Smooth muscle cell of bladder (primary cell): Measurements from ENCODE around the gene PSENEN. TPM values are rescaled to one million over a fixed set of nuclear protein-coding genes. Genes with fewer than 3 reads are reported as not detected.

Experiments
- total RNA-seq: library from RNA; depleted of rRNA; stranded (reverse); fragments of >200 nt; gene quantifications from 2 replicates; pipeline ENCODE4 v1.2.3, GENCODE V29; 2014

Gene PSENEN
- 13.5 and 14.0 TPM in 2 replicates for total RNA-seq

GRCh38 chr19:35745328-35746086 lies at the start of gene PSENEN, which contains the start of gene U2AF1L4:
PSENEN (plus strand) TSS chr19:35745651; CDS start chr19:35745931, 280 bp downstream.
U2AF1L4 (minus strand) TSS chr19:35745418; CDS start chr19:35745391, 27 bp downstream.

GRCh38 chr19:35704218-35704617 lies 41.2 kb upstream of the PSENEN start, which contains the start of gene ZBTB32:
ZBTB32 (plus strand) TSS chr19:35704558; CDS start chr19:35714627, 10,069 bp downstream.

GRCh38 chr19:35717665-35718344 lies 27.6 kb upstream of the PSENEN start, which contains the start of gene KMT2B:
KMT2B (plus strand) TSS chr19:35718003; CDS start chr19:35718019, 16 bp downstream.

GRCh38 chr19:35742121-35742724 lies 3.2 kb upstream of the PSENEN start, which contains the start of gene IGFLR1:
IGFLR1 (minus strand) TSS chr19:35742452; CDS start chr19:35741180, 1,272 bp downstream.

GRCh38 chr19:35748106-35749020 lies 2.9 kb downstream of the PSENEN start, which contains the start of gene LIN37:
LIN37 (plus strand) TSS chr19:35748576; CDS start chr19:35748725, 149 bp downstream.

GRCh38 chr19:35756377-35757230 lies 11.2 kb downstream of the PSENEN start, which contains the start of gene HSPB6:
HSPB6 (minus strand) TSS chr19:35757029; CDS start chr19:35757008, 21 bp downstream.

GRCh38 chr19:35757749-35758608 lies 12.5 kb downstream of the PSENEN start, which contains the start of gene PROSER3:
PROSER3 (plus strand) TSS chr19:35758176; CDS start chr19:35758216, 40 bp downstream.

GRCh38 chr19:35775298-35776101 lies 30.0 kb downstream of the PSENEN start, which contains the start of gene ARHGAP33:
ARHGAP33 (plus strand) TSS chr19:35775564; CDS start chr19:35775659, 95 bp downstream.

Other genes with a start within 250 kb of the PSENEN start
- 4.0 and 18.3 TPM in 2 replicates for gene DMKN, start 232.0 kb upstream of the PSENEN start, total RNA-seq
- 2.1 and 9.3 TPM in 2 replicates for gene SBSN, start 217.3 kb upstream of the PSENEN start, total RNA-seq
- not detected in 2 replicates for gene GAPDHS, start 212.2 kb upstream of the PSENEN start, total RNA-seq
- 81.8 and 120 TPM in 2 replicates for gene TMEM147, start 200.0 kb upstream of the PSENEN start, total RNA-seq
- gene ATP4A, start 182.0 kb upstream of the PSENEN start, total RNA-seq: not detected in 2 replicates
- not detected in 2 replicates for gene PMIS2, start 159.5 kb upstream of the PSENEN start, total RNA-seq
- gene HAUS5, start 132.9 kb upstream of the PSENEN start, total RNA-seq: 3.0 and 3.5 TPM in 2 replicates
- gene RBM42, start 116.6 kb upstream of the PSENEN start, total RNA-seq: 33.4 and 34.0 TPM in 2 replicates
- 0.18 and 0.28 TPM in 2 replicates for gene ETV2, start 103.9 kb upstream of the PSENEN start, total RNA-seq
- 495 and 644 TPM in 2 replicates for gene COX6B1, start 97.3 kb upstream of the PSENEN start, total RNA-seq
- 0.09 TPM in 1 of 2 replicates, not detected in the other for gene UPK1A, start 79.1 kb upstream of the PSENEN start, total RNA-seq
- not detected in 2 replicates for gene ZBTB32, start 41.1 kb upstream of the PSENEN start, total RNA-seq
- gene KMT2B, start 27.6 kb upstream of the PSENEN start, total RNA-seq: 2.6 and 4.2 TPM in 2 replicates
- 1.00 and 1.8 TPM in 2 replicates for gene IGFLR1, start 3.2 kb upstream of the PSENEN start, total RNA-seq
- 5.5 and 7.8 TPM in 2 replicates for gene U2AF1L4, start 233 bp upstream of the PSENEN start, total RNA-seq
- gene LIN37, start 2.9 kb downstream of the PSENEN start, total RNA-seq: 7.4 and 10.1 TPM in 2 replicates
- gene HSPB6, start 11.4 kb downstream of the PSENEN start, total RNA-seq: 50.3 and 88.4 TPM in 2 replicates
- gene PROSER3, start 12.5 kb downstream of the PSENEN start, total RNA-seq: 2.5 and 3.3 TPM in 2 replicates
- gene ARHGAP33, start 29.9 kb downstream of the PSENEN start, total RNA-seq: 1.00 and 1.3 TPM in 2 replicates
- not detected in 2 replicates for gene PRODH2, start 67.2 kb downstream of the PSENEN start, total RNA-seq
- gene NPHS1, start 106.9 kb downstream of the PSENEN start, total RNA-seq: not detected in 2 replicates
- not detected in 2 replicates for gene KIRREL2, start 111.3 kb downstream of the PSENEN start, total RNA-seq
- 1.7 and 3.9 TPM in 2 replicates for gene APLP1, start 122.9 kb downstream of the PSENEN start, total RNA-seq
- 2.7 and 3.8 TPM in 2 replicates for gene NFKBID, start 154.9 kb downstream of the PSENEN start, total RNA-seq
- gene HCST, start 156.9 kb downstream of the PSENEN start, total RNA-seq: 1.00 and 2.8 TPM in 2 replicates
- gene TYROBP, start 162.6 kb downstream of the PSENEN start, total RNA-seq: not detected in 2 replicates
- 1.00 and 2.4 TPM in 2 replicates for gene LRFN3, start 190.7 kb downstream of the PSENEN start, total RNA-seq
- 12.1 and 14.5 TPM in 2 replicates for gene SDHAF1, start 249.5 kb downstream of the PSENEN start, total RNA-seq